ENCODE results near the gene PIP4K2C.

DNA sequence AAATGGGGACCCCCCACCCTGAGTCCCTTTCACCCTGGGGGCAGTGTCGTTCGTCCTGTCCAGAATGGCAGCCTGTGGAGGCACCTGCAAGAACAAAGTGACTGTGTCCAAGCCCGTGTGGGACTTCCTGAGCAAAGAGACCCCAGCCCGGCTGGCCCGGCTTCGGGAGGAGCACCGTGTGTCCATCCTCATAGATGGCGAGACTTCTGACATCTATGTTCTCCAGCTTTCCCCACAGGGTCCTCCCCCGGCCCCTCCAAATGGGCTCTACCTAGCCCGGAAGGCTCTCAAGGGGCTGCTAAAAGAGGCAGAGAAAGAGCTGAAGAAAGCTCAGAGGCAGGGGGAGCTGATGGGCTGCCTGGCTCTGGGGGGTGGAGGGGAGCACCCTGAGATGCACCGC lies 15.8 kb downstream of the PIP4K2C start:
- no peak for TF ChIP-seq POLR2AphosphoS5 (IDR thresholded peaks at IDR 0.05; ENCODE audit: low read depth, low read length)
- TF ChIP-seq TAF1 (IDR thresholded peaks at IDR 0.05; ENCODE audit: borderline replicate concordance, insufficient read depth, low read length), result no peak
- TF ChIP-seq FOXP2 (optimal IDR thresholded peaks at IDR 0.05; ENCODE audit: borderline replicate concordance, extremely low read depth, extremely low read length, insufficient read depth), result no peak
